Glutamatergic neuron (in vitro differentiated cells): Measurements from ENCODE around the gene SSTR1. TPM values are rescaled to one million over a fixed set of nuclear protein-coding genes. Genes with fewer than 3 reads are reported as not detected.

Experiments
- DNase-seq: peaks from one replicate; pipeline ENCODE4 v3.0.0; 2022
- H3K27ac Mint-ChIP-seq: one replicate; pipeline ENCODE4 v1.8.0; 2020; ENCODE audit warnings: mild to moderate bottlenecking, mixed read lengths, inconsistent platforms; ENCODE audit not compliant: unreplicated experiment
- H3K27me3 Mint-ChIP-seq: one replicate; pipeline ENCODE4 v1.8.0; 2020; ENCODE audit warnings: mild to moderate bottlenecking, moderate library complexity, mixed read lengths, inconsistent platforms; ENCODE audit not compliant: unreplicated experiment
- H3K36me3 Mint-ChIP-seq: one replicate; pipeline ENCODE4 v1.8.0; 2020; ENCODE audit warnings: mild to moderate bottlenecking, mixed read lengths, inconsistent platforms; ENCODE audit not compliant: unreplicated experiment
- H3K4me1 Mint-ChIP-seq: one replicate; pipeline ENCODE4 v1.8.0; 2020; ENCODE audit warnings: mild to moderate bottlenecking, low read depth, mixed read lengths, inconsistent platforms; ENCODE audit not compliant: unreplicated experiment
- H3K4me3 Mint-ChIP-seq: one replicate; pipeline ENCODE4 v1.8.0; 2020; ENCODE audit warnings: mild to moderate bottlenecking, mixed read lengths, inconsistent platforms; ENCODE audit not compliant: unreplicated experiment
- H3K9me3 Mint-ChIP-seq: one replicate; pipeline ENCODE4 v1.8.0; 2020; ENCODE audit warnings: mild to moderate bottlenecking, moderate library complexity, mixed read lengths, inconsistent platforms; ENCODE audit not compliant: unreplicated experiment
- CTCF ChIP-seq: fragments of 200-600 bp; sonication (generic); IDR thresholded peaks from one replicate; pipeline ENCODE4 v1.5.0; 2021; ENCODE audit not compliant: partially characterized antibody, unreplicated experiment
- total RNA-seq: library from RNA; stranded (reverse); fragmentation: NEBNext Ultra II Directional; extraction: Animal tissue kit (Norgen Biotek cat#: 25700); gene quantifications from one replicate; pipeline ENCODE4 v1.2.1, GENCODE V29; 2021; ENCODE audit not compliant: unreplicated experiment

The SSTR1 gene
- total RNA-seq, 1 donor from 2014 or later: 8.2 TPM

- H3K4me1 Mint-ChIP-seq: peaks cover 20% of the 10 kb centered on the region
- peaks cover 2% of the 10 kb centered on the region for H3K27me3 Mint-ChIP-seq
- no peak for TF ChIP-seq CTCF
- H3K36me3 Mint-ChIP-seq: no peaks in the 10 kb centered on the region
- H3K27ac Mint-ChIP-seq: no peak overlapping the region
- no peak overlapping the region for H3K4me3 Mint-ChIP-seq
- no peak for DNase-seq
- peaks cover 9% of the 10 kb centered on the region for H3K9me3 Mint-ChIP-seq
These were observed 9.8 kb upstream of the SSTR1 start for GRCh38 chr14:38197784-38198335.

GRCh38 chr14:38198425-38198824, 9.3 kb upstream of the SSTR1 start:
- TF ChIP-seq CTCF: no peak
- Mint-ChIP-seq H3K27me3 (peaks cover 2% of the 10 kb centered on the region), H3K4me1 (peaks cover 20% of the 10 kb centered on the region), H3K27ac (no peak overlapping the region), H3K36me3 (no peaks in the 10 kb centered on the region), H3K9me3 (peaks cover 9% of the 10 kb centered on the region), H3K4me3 (no peak overlapping the region)
- DNase-seq: no peak

- H3K4me3 Mint-ChIP-seq: no peak overlapping the region
- H3K36me3 Mint-ChIP-seq: no peaks in the 10 kb centered on the region
- H3K9me3 Mint-ChIP-seq: peaks cover 11% of the 10 kb centered on the region
- DNase-seq: no peak
- no peak for TF ChIP-seq CTCF
- H3K27ac Mint-ChIP-seq: no peak overlapping the region
- H3K4me1 Mint-ChIP-seq: peaks cover 25% of the 10 kb centered on the region
- H3K27me3 Mint-ChIP-seq: peaks cover 3% of the 10 kb centered on the region
These were observed 8.6 kb upstream of the SSTR1 start for GRCh38 chr14:38199076-38199475.

- Mint-ChIP-seq H3K4me3 (no peak overlapping the region), H3K27ac (no peak overlapping the region), H3K27me3 (peaks cover 4% of the 10 kb centered on the region), H3K9me3 (peaks cover 13% of the 10 kb centered on the region), H3K36me3 (no peaks in the 10 kb centered on the region), H3K4me1 (peaks cover 22% of the 10 kb centered on the region)
- no peak for DNase-seq
- TF ChIP-seq CTCF: no peak
These were observed 8.0 kb upstream of the SSTR1 start for GRCh38 chr14:38199739-38200138.

- Mint-ChIP-seq H3K36me3 (peaks cover 4% of the 10 kb centered on the region), H3K27me3 (peaks cover 4% of the 10 kb centered on the region), H3K27ac (no peak overlapping the region), H3K4me1 (peaks cover 19% of the 10 kb centered on the region), H3K4me3 (no peak overlapping the region), H3K9me3 (peaks cover 11% of the 10 kb centered on the region)
- DNase-seq: no peak
- TF ChIP-seq CTCF: no peak
These were observed 6.4 kb upstream of the SSTR1 start for GRCh38 chr14:38201137-38201828.
